Chondrocyte (in vitro differentiated cells): ENCODE results near the gene ATP8B3. TPM values are rescaled to one million over a fixed set of nuclear protein-coding genes. Genes with fewer than 3 reads are reported as not detected.

Experiments used
- DNase-seq: peaks from one replicate; pipeline ENCODE4 v3.0.0; 2021; ENCODE audit warnings: mixed read lengths, low spot score
- H3K27ac Mint-ChIP-seq: one replicate; pipeline ENCODE4 v1.8.0; 2021; ENCODE audit warnings: mild to moderate bottlenecking, moderate library complexity, mixed read lengths; ENCODE audit not compliant: unreplicated experiment
- H3K27me3 Mint-ChIP-seq: 2 replicates; pipeline ENCODE4 v1.8.0; 2021; ENCODE audit warnings: low read depth, mixed read lengths
- H3K36me3 Mint-ChIP-seq: 2 replicates; pipeline ENCODE4 v1.8.0; 2021; ENCODE audit warnings: low read depth, mixed read lengths
- H3K4me1 Mint-ChIP-seq: 2 replicates; pipeline ENCODE4 v1.8.0; 2021; ENCODE audit warnings: low read depth, mild to moderate bottlenecking, mixed read lengths
- H3K4me3 Mint-ChIP-seq: one replicate; pipeline ENCODE4 v1.8.0; 2021; ENCODE audit warnings: mild to moderate bottlenecking, moderate library complexity, mixed read lengths; ENCODE audit not compliant: unreplicated experiment
- H3K9me3 Mint-ChIP-seq: 2 replicates; pipeline ENCODE4 v1.8.0; 2021; ENCODE audit warnings: low read depth, mixed read lengths
- CTCF ChIP-seq: fragments of 200-600 bp; sonication (generic); IDR thresholded peaks from 2 replicates; pipeline ENCODE4 v1.5.0; 2021; ENCODE audit warnings: antibody characterized with exemption, mild to moderate bottlenecking, moderate library complexity
- total RNA-seq: library from RNA; stranded (reverse); gene quantifications from 3 replicates; pipeline ENCODE4 v1.2.1, GENCODE V29; 2021

ATP8B3 gene
- total RNA-seq, 1 donor from 2014 or later: 5.7 TPM

- Mint-ChIP-seq H3K4me1 (peaks cover 15% of the 10 kb centered on the region), H3K27ac (no peak overlapping the region), H3K4me3 (no peak overlapping the region), H3K36me3 (peaks cover 4% of the 10 kb centered on the region), H3K27me3 (no peaks in the 10 kb centered on the region), H3K9me3 (no peaks in the 10 kb centered on the region)
- TF ChIP-seq CTCF: no peak
- DNase-seq: no peak
These were observed 2.9 kb upstream of the ATP8B3 start for GRCh38 chr19:1814833-1815604.

- H3K9me3 Mint-ChIP-seq: no peaks in the 10 kb centered on the region
- TF ChIP-seq CTCF: no peak
- no peak overlapping the region for H3K27ac Mint-ChIP-seq
- H3K4me3 Mint-ChIP-seq: no peak overlapping the region
- H3K4me1 Mint-ChIP-seq: peaks cover 15% of the 10 kb centered on the region
- no peak for DNase-seq
- no peaks in the 10 kb centered on the region for H3K27me3 Mint-ChIP-seq
- H3K36me3 Mint-ChIP-seq: peaks cover 4% of the 10 kb centered on the region
These were observed 2.3 kb upstream of the ATP8B3 start for GRCh38 chr19:1814391-1814790.

- Mint-ChIP-seq H3K27me3 (no peaks in the 10 kb centered on the region), H3K27ac (peak overlapping the region; percentile 15), H3K36me3 (peaks cover 4% of the 10 kb centered on the region), H3K4me1 (peaks cover 15% of the 10 kb centered on the region), H3K9me3 (no peaks in the 10 kb centered on the region), H3K4me3 (peak overlapping the region; percentile 89)
- TF ChIP-seq CTCF: peak; percentile 55
- no peak for DNase-seq
These were observed 1.4 kb upstream of the ATP8B3 start for GRCh38 chr19:1813192-1814182.

GRCh38 chr19:1812426-1813191 is 533 bp upstream of the ATP8B3 start:
- Mint-ChIP-seq H3K36me3 (peaks cover 1% of the 10 kb centered on the region), H3K4me3 (peak overlapping the region; percentile 89), H3K27ac (peak overlapping the region; percentile 81), H3K9me3 (no peaks in the 10 kb centered on the region), H3K4me1 (peaks cover 15% of the 10 kb centered on the region), H3K27me3 (no peaks in the 10 kb centered on the region)
- TF ChIP-seq CTCF: peak; percentile 86
- no peak for DNase-seq
